Sigmoid colon (tissue), 7 donors: ENCODE data around the gene NEK4. TPM values are rescaled to one million over a fixed set of nuclear protein-coding genes. Genes with fewer than 3 reads are reported as not detected.
A peak's percentile ranks its signal among the peaks of the same experiment; 100 is the strongest.

Source experiments
- DNase-seq: peaks from one replicate; pipeline ENCODE4 v3.0.0-alpha.2; 2019
- H3K27ac ChIP-seq, 4 donors: fragments of 200-600 bp; sonication (generic); one replicate each; pipeline ENCODE4 v1.5.1; 2016 to 2019; ENCODE audit warnings: mild to moderate bottlenecking in 1 of 4
- H3K27me3 ChIP-seq, 3 donors: fragments of 200-600 bp; sonication (generic); one replicate each; pipeline ENCODE4 v1.5.1; 2019; ENCODE audit warnings: mild to moderate bottlenecking in 1 of 3
- H3K36me3 ChIP-seq, 4 donors: fragments of 200-600 bp; sonication (generic); one replicate each; pipeline ENCODE4 v1.5.1; 2016 to 2019
- H3K4me1 ChIP-seq, 4 donors: fragments of 200-600 bp; sonication (generic); one replicate each; pipeline ENCODE4 v1.5.1; 2017 to 2019
- H3K4me3 ChIP-seq, 4 donors: fragments of 200-600 bp; sonication (generic); one replicate each; pipeline ENCODE4 v1.5.1; 2017 to 2019; ENCODE audit warnings: mild to moderate bottlenecking in 2 of 4, moderate library complexity in 1 of 4
- H3K9me3 ChIP-seq, 4 donors: fragments of 200-600 bp in 3 of 4; sonication (generic) in 3 of 4; one replicate each; pipeline versions ENCODE4 v1.5.1 to v1.6.1; 2013 to 2019
- CTCF ChIP-seq, 4 experiments: fragments of 450-650 bp in 3 of 4; fragments of 200-600 bp in 1 of 4; IDR thresholded peaks; one replicate each; pipeline ENCODE4 v1.5.1; 2016 to 2019; ENCODE audit warnings: antibody characterized with exemption in 4 of 4, mild to moderate bottlenecking in 3 of 4, moderate library complexity in 2 of 4
- EP300 ChIP-seq, 4 donors: sonication (generic); formaldehyde crosslinking; IDR thresholded peaks; one replicate each; pipeline ENCODE4 v1.6.1; 2017; ENCODE audit warnings: antibody characterized with exemption in 4 of 4
- POLR2A ChIP-seq, 2 donors: fragments of 450-650 bp; IDR thresholded peaks; one replicate each; pipeline ENCODE4 v1.6.1; 2016; ENCODE audit warnings: antibody characterized with exemption in 2 of 2, mild to moderate bottlenecking in 2 of 2, moderate library complexity in 2 of 2
- POLR2AphosphoS5 ChIP-seq, 4 donors: sonication (generic); formaldehyde crosslinking; IDR thresholded peaks; one replicate each; pipeline ENCODE4 v1.6.1; 2017; ENCODE audit warnings: antibody characterized with exemption in 4 of 4
- WGBS, 2 donors: extraction: QIAGEN DNeasy Blood & Tissue Kit; methylation state at CpG; one replicate each; pipeline ENCODE4 v1.1.7; 2013; 5-methylcytosine and 5-hydroxymethylcytosine counted together
- intact Hi-C: fragments of 100-400 bp; cut with DNase I; formaldehyde crosslinking; loops from one replicate; pipeline ENCODE4 v1.15.1; 2023
- polyA plus RNA-seq, 3 donors: library from polyadenylated mRNA; stranded (reverse); fragments of 200-250 nt; gene quantifications; one replicate each; pipeline ENCODE4 v1.2.3, GENCODE V29; 2013
- total RNA-seq, 4 donors: library from RNA; depleted of rRNA; stranded (reverse); fragments of >200 nt; gene quantifications; one replicate each; pipeline ENCODE4 v1.1.0, GENCODE V29; 2016
- donor health status: healthy with polysubstance abuse.
- donor health status: Bipolar disorder and iron deficiency.
- donor health status: healthy.

Gene NEK4
- total and polyA plus RNA-seq, 7 donors = 7.4 to 19.4 (median 17.1) TPM

- DNase-seq = no peak
- TF ChIP-seq CTCF (IDR thresholded peaks at IDR 0.05) (no peak), POLR2A (IDR thresholded peaks at IDR 0.05) (no peak), POLR2AphosphoS5 (IDR thresholded peaks at IDR 0.05) (no peak), EP300 (IDR thresholded peaks at IDR 0.05) (no peak)
- H3K27me3 ChIP-seq = no peaks in the 10 kb centered on the region
- intact Hi-C loops = no loop called here
- H3K4me3 ChIP-seq = no peak overlapping the region
- H3K27ac ChIP-seq = no peak overlapping the region
- H3K4me1 ChIP-seq = no peaks in the 10 kb centered on the region
- 88 to 92% methylated on average over 3 of the region's 3 CpGs for whole genome bisulfite sequencing, 2 donors
- H3K36me3 ChIP-seq = peaks cover 36 to 95% (median 42%) of the 10 kb centered on the region in 4 donors
- no peaks in the 10 kb centered on the region for H3K9me3 ChIP-seq
Observed at GRCh38 chr3:52752045-52752660, 18.6 kb downstream of the NEK4 start.

GRCh38 chr3:52743721-52744120 is 27.0 kb downstream of the NEK4 start:
- no peaks in the 10 kb centered on the region for H3K9me3 ChIP-seq
- peaks cover 34 to 100% (median 70%) of the 10 kb centered on the region in 4 donors for H3K36me3 ChIP-seq
- no peaks in the 10 kb centered on the region for H3K4me1 ChIP-seq
- WGBS, 2 donors = 93 to 94% methylated on average over 2 of the region's 2 CpGs
- H3K27ac ChIP-seq = no peak overlapping the region
- H3K4me3 ChIP-seq = no peak overlapping the region
- intact Hi-C loops = no loop called here
- DNase-seq = no peak
- TF ChIP-seq POLR2A (IDR thresholded peaks at IDR 0.05) (no peak), CTCF (IDR thresholded peaks at IDR 0.05) (no peak), POLR2AphosphoS5 (IDR thresholded peaks at IDR 0.05) (no peak), EP300 (IDR thresholded peaks at IDR 0.05) (no peak)
- H3K27me3 ChIP-seq = no peaks in the 10 kb centered on the region

GRCh38 chr3:52743152-52743551 is 27.6 kb downstream of the NEK4 start:
- no peak overlapping the region for H3K4me3 ChIP-seq
- H3K27me3 ChIP-seq = no peaks in the 10 kb centered on the region
- no peak for DNase-seq
- peaks cover 31 to 100% (median 66%) of the 10 kb centered on the region in 4 donors for H3K36me3 ChIP-seq
- 95% methylated on average over 5 of the region's 5 CpGs for WGBS, 2 donors
- no peak overlapping the region for H3K27ac ChIP-seq
- no peak for TF ChIP-seq POLR2A (IDR thresholded peaks at IDR 0.05)
- TF ChIP-seq POLR2AphosphoS5 (IDR thresholded peaks at IDR 0.05) = no peak
- no peak for TF ChIP-seq CTCF (IDR thresholded peaks at IDR 0.05)
- no peak for TF ChIP-seq EP300 (IDR thresholded peaks at IDR 0.05)
- no peaks in the 10 kb centered on the region for H3K9me3 ChIP-seq
- intact Hi-C loops = no loop called here
- H3K4me1 ChIP-seq = no peaks in the 10 kb centered on the region

- Histone ChIP-seq H3K4me3 (no peak overlapping the region), H3K27me3 (no peaks in the 10 kb centered on the region), H3K36me3 (peaks cover 31 to 100% (median 66%) of the 10 kb centered on the region in 4 donors), H3K9me3 (no peaks in the 10 kb centered on the region), H3K4me1 (no peaks in the 10 kb centered on the region), H3K27ac (no peak overlapping the region)
- DNase-seq = no peak
- intact Hi-C loops = no loop called here
- TF ChIP-seq CTCF (IDR thresholded peaks at IDR 0.05) = peak in 2 of 4 experiments; percentile 20 to 35
- no peak for TF ChIP-seq EP300 (IDR thresholded peaks at IDR 0.05)
- no peak for TF ChIP-seq POLR2AphosphoS5 (IDR thresholded peaks at IDR 0.05)
- TF ChIP-seq POLR2A (IDR thresholded peaks at IDR 0.05) = no peak
- WGBS, 2 donors = 92 to 94% methylated on average over 3 of the region's 3 CpGs
Observed at GRCh38 chr3:52742418-52743041, 28.2 kb downstream of the NEK4 start.
